Activated CD4-positive, alpha-beta memory T cell treated with anti-CD3 and anti-CD28 coated beads for 36 hours (primary cell): ENCODE data around the gene RNASEH1. TPM values are rescaled to one million over a fixed set of nuclear protein-coding genes. Genes with fewer than 3 reads are reported as not detected.

Experiments used
- CTCF ChIA-PET: fragments of 350-600 bp; sonication (Branson Sonifier 250); formaldehyde crosslinking; loops from one replicate; lab custom pipeline; 2021; ENCODE audit warnings: antibody characterized with exemption, inconsistent platforms; lab: Charles Lee
- POLR2A ChIA-PET: fragments of 350-600 bp; sonication (Branson Sonifier 250); formaldehyde crosslinking; loops from one replicate; lab custom pipeline; 2021; ENCODE audit warnings: antibody characterized with exemption; lab: Charles Lee
- DNase-seq: peaks from one replicate; pipeline ENCODE4 v3.0.0-alpha.2; 2020
- H3K27ac Mint-ChIP-seq: one replicate; pipeline ENCODE4 v1.8.0; 2021; ENCODE audit warnings: mixed read lengths
- H3K27me3 Mint-ChIP-seq: one replicate; pipeline ENCODE4 v1.8.0; 2021; ENCODE audit warnings: mixed read lengths
- H3K36me3 Mint-ChIP-seq: one replicate; pipeline ENCODE4 v1.8.0; 2021; ENCODE audit warnings: mixed read lengths
- H3K4me1 Mint-ChIP-seq: one replicate; pipeline ENCODE4 v1.8.0; 2021; ENCODE audit warnings: low read depth, mixed read lengths
- H3K4me3 Mint-ChIP-seq: one replicate; pipeline ENCODE4 v1.8.0; 2021; ENCODE audit warnings: mild to moderate bottlenecking, mixed read lengths
- H3K9me3 Mint-ChIP-seq: one replicate; pipeline ENCODE4 v1.8.0; 2021; ENCODE audit warnings: mixed read lengths
- intact Hi-C: fragments of 100-400 bp; cut with micrococcal nuclease; formaldehyde crosslinking; loops from one replicate; pipeline ENCODE4 v1.15.1; 2023
- total RNA-seq, 2 experiments: library from RNA; stranded (reverse); gene quantifications; one replicate each; pipeline ENCODE4 v1.2.3, GENCODE V29; 2021

The RNASEH1 gene
- total RNA-seq, 2 experiments from 2014 or later, result 23.6 to 24.8 TPM

- intact Hi-C loops, result no loop called here
- H3K4me3 Mint-ChIP-seq, result no peak overlapping the region
- no peak overlapping the region for H3K27ac Mint-ChIP-seq
- ChIA-PET POLR2A (interaction anchor here (0.6 kb wide), 1 partner anchor 333 kb away, joined by 3 read pairs; no protein-coding TSS in a partner anchor), CTCF (no interaction called here)
- peaks cover 16% of the 10 kb centered on the region for H3K4me1 Mint-ChIP-seq
- peaks cover 2% of the 10 kb centered on the region for H3K27me3 Mint-ChIP-seq
- DNase-seq, result no peak
- H3K9me3 Mint-ChIP-seq, result no peaks in the 10 kb centered on the region
- H3K36me3 Mint-ChIP-seq, result no peaks in the 10 kb centered on the region
These were observed 41.0 kb upstream of the RNASEH1 start for GRCh38 chr2:3598912-3599854.

GRCh38 chr2:3598197-3598910 is 40.2 kb upstream of the RNASEH1 start:
- Mint-ChIP-seq H3K4me3 (no peak overlapping the region), H3K27me3 (peaks cover 2% of the 10 kb centered on the region), H3K4me1 (peaks cover 16% of the 10 kb centered on the region), H3K27ac (no peak overlapping the region), H3K36me3 (peaks cover 2% of the 10 kb centered on the region), H3K9me3 (no peaks in the 10 kb centered on the region)
- ChIA-PET POLR2A (no interaction called here), CTCF (no interaction called here)
- intact Hi-C loops, result no loop called here
- no peak for DNase-seq

- DNase-seq, result peak; percentile 51
- Mint-ChIP-seq H3K36me3 (peaks cover 5% of the 10 kb centered on the region), H3K27me3 (peaks cover 2% of the 10 kb centered on the region), H3K4me3 (no peak overlapping the region), H3K4me1 (peaks cover 16% of the 10 kb centered on the region), H3K27ac (no peak overlapping the region), H3K9me3 (no peaks in the 10 kb centered on the region)
- intact Hi-C loops, result loop anchor here (2.0 kb wide), 1 partner anchor 19 kb away; no protein-coding TSS in a partner anchor
- POLR2A ChIA-PET, result no interaction called here
- CTCF ChIA-PET, result no interaction called here
These were observed 39.4 kb upstream of the RNASEH1 start for GRCh38 chr2:3597567-3597966.

GRCh38 chr2:3596901-3597417 is 38.8 kb upstream of the RNASEH1 start:
- POLR2A ChIA-PET, result no interaction called here
- no peak for DNase-seq
- Mint-ChIP-seq H3K27ac (no peak overlapping the region), H3K36me3 (peaks cover 5% of the 10 kb centered on the region), H3K27me3 (peaks cover 2% of the 10 kb centered on the region), H3K4me3 (no peak overlapping the region), H3K4me1 (peaks cover 16% of the 10 kb centered on the region), H3K9me3 (no peaks in the 10 kb centered on the region)
- CTCF ChIA-PET, result no interaction called here
- intact Hi-C loops, result loop anchor here (2.0 kb wide), 1 partner anchor 18 kb away; no protein-coding TSS in a partner anchor

GRCh38 chr2:3595985-3596384 is 37.9 kb upstream of the RNASEH1 start:
- CTCF ChIA-PET, result interaction anchor here (1.1 kb wide), 1 partner anchor 12 kb away, joined by 3 read pairs; no protein-coding TSS in a partner anchor

GRCh38 chr2:3595404-3595803 is 37.3 kb upstream of the RNASEH1 start:
- H3K36me3 Mint-ChIP-seq, result peaks cover 5% of the 10 kb centered on the region
- ChIA-PET POLR2A (no interaction called here), CTCF (interaction anchor here (1.1 kb wide), 1 partner anchor 11 kb away, joined by 3 read pairs; no protein-coding TSS in a partner anchor)
- DNase-seq, result no peak
- H3K9me3 Mint-ChIP-seq, result no peaks in the 10 kb centered on the region
- H3K27me3 Mint-ChIP-seq, result peaks cover 2% of the 10 kb centered on the region
- intact Hi-C loops, result no loop called here
- peaks cover 16% of the 10 kb centered on the region for H3K4me1 Mint-ChIP-seq
- no peak overlapping the region for H3K4me3 Mint-ChIP-seq
- no peak overlapping the region for H3K27ac Mint-ChIP-seq

More at GRCh38 chr2:3595985-3596384, 37.9 kb upstream of the RNASEH1 start:
- peak; percentile 73 for DNase-seq
- intact Hi-C loops, result loop anchor here (2.0 kb wide), 1 partner anchor 17 kb away; no protein-coding TSS in a partner anchor
- POLR2A ChIA-PET, result no interaction called here
- Mint-ChIP-seq H3K4me3 (no peak overlapping the region), H3K27me3 (peaks cover 2% of the 10 kb centered on the region), H3K4me1 (peaks cover 16% of the 10 kb centered on the region), H3K27ac (no peak overlapping the region), H3K9me3 (no peaks in the 10 kb centered on the region), H3K36me3 (peaks cover 5% of the 10 kb centered on the region)

GRCh38 chr2:3594493-3595281 is 36.6 kb upstream of the RNASEH1 start, which contains the start of gene COLEC11:
Gene COLEC11, plus strand, starts transcription at chr2:3595112. Its CDS starts 9,229 bp downstream, at chr2:3604341.
- no peaks in the 10 kb centered on the region for H3K9me3 Mint-ChIP-seq
- H3K27me3 Mint-ChIP-seq, result peaks cover 2% of the 10 kb centered on the region
- ChIA-PET POLR2A (no interaction called here), CTCF (no interaction called here)
- H3K36me3 Mint-ChIP-seq, result peaks cover 7% of the 10 kb centered on the region
- no peak within 1 kb of the TSS for H3K27ac Mint-ChIP-seq
- intact Hi-C loops, result no loop called here
- no peak for DNase-seq
- no peak within 1 kb of the TSS for H3K4me3 Mint-ChIP-seq
- peaks cover 16% of the 10 kb centered on the region for H3K4me1 Mint-ChIP-seq

- Mint-ChIP-seq H3K27ac (no peak overlapping the region), H3K27me3 (no peaks in the 10 kb centered on the region), H3K36me3 (peaks cover 8% of the 10 kb centered on the region), H3K4me3 (no peak overlapping the region), H3K4me1 (no peaks in the 10 kb centered on the region), H3K9me3 (no peaks in the 10 kb centered on the region)
- DNase-seq, result no peak
- intact Hi-C loops, result no loop called here
- ChIA-PET POLR2A (no interaction called here), CTCF (no interaction called here)
These were observed 31.0 kb upstream of the RNASEH1 start for GRCh38 chr2:3589086-3589485.

- Mint-ChIP-seq H3K27ac (no peak overlapping the region), H3K27me3 (no peaks in the 10 kb centered on the region), H3K9me3 (no peaks in the 10 kb centered on the region), H3K4me1 (no peaks in the 10 kb centered on the region), H3K4me3 (no peak overlapping the region), H3K36me3 (peaks cover 7% of the 10 kb centered on the region)
- no peak for DNase-seq
- intact Hi-C loops, result no loop called here
- POLR2A ChIA-PET, result no interaction called here
- CTCF ChIA-PET, result no interaction called here
These were observed 30.0 kb upstream of the RNASEH1 start for GRCh38 chr2:3588084-3588483.

GRCh38 chr2:3587432-3587831 is 29.3 kb upstream of the RNASEH1 start:
- DNase-seq, result no peak
- no peaks in the 10 kb centered on the region for H3K9me3 Mint-ChIP-seq
- H3K4me3 Mint-ChIP-seq, result no peak overlapping the region
- no peak overlapping the region for H3K27ac Mint-ChIP-seq
- H3K27me3 Mint-ChIP-seq, result no peaks in the 10 kb centered on the region
- H3K4me1 Mint-ChIP-seq, result no peaks in the 10 kb centered on the region
- ChIA-PET POLR2A (interaction anchor here (1.4 kb wide), 1 partner anchor 69 kb away, joined by 4 read pairs; no protein-coding TSS in a partner anchor), CTCF (no interaction called here)
- intact Hi-C loops, result no loop called here
- H3K36me3 Mint-ChIP-seq, result peaks cover 5% of the 10 kb centered on the region

GRCh38 chr2:3587021-3587420 is 28.9 kb upstream of the RNASEH1 start:
- H3K36me3 Mint-ChIP-seq, result peaks cover 5% of the 10 kb centered on the region
- no peaks in the 10 kb centered on the region for H3K4me1 Mint-ChIP-seq
- intact Hi-C loops, result no loop called here
- no peaks in the 10 kb centered on the region for H3K27me3 Mint-ChIP-seq
- ChIA-PET POLR2A (interaction anchor here (1.4 kb wide), 1 partner anchor 68 kb away, joined by 4 read pairs; no protein-coding TSS in a partner anchor), CTCF (no interaction called here)
- no peak overlapping the region for H3K27ac Mint-ChIP-seq
- H3K9me3 Mint-ChIP-seq, result no peaks in the 10 kb centered on the region
- no peak overlapping the region for H3K4me3 Mint-ChIP-seq
- no peak for DNase-seq
